Skin epidermis (tissue), 12 donors: Measurements from ENCODE around the gene IDNK.

Source experiments
- H3K27ac ChIP-seq, 21 experiments: fragments of 200-600 bp; sonication (generic) in 11 of 21; one replicate each; pipeline ENCODE4 v1.5.0; 2020; ENCODE audit warnings: mild to moderate bottlenecking in 3 of 21, inconsistent platforms in 2 of 21, moderate library complexity in 2 of 21
- H3K4me3 ChIP-seq, 7 experiments: fragments of 200-600 bp; sonication (generic) in 2 of 7; one replicate each; pipeline ENCODE4 v1.5.0; 2020; ENCODE audit warnings: inconsistent platforms in 2 of 7, mild to moderate bottlenecking in 2 of 7, moderate library complexity in 1 of 7

IDNK gene

GRCh38 chr9:83677596-83677995 lies 54.7 kb downstream of the IDNK start:
- Histone ChIP-seq H3K27ac (no peak overlapping the region), H3K4me3 (no peak overlapping the region)

DNA sequence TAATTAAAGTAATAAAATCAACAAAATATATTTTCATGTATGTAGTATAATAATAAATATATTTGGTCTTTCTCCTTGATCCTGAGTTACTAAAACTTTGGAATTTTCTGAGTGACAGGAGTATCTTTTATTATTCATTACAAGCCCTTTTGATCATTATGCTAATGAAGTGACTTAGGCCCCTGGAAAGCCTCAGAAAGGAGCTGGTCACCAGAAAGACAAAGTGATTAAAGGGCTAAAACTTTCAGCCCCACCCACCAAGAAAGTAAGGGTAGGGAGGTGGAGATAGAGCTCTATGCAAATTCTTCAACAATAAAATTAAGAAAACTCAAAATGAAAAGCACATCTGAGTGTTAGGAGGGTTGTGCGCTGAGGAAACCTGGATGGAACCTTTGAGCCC lies 57.3 kb downstream of the IDNK start:
- Histone ChIP-seq H3K27ac (no peak overlapping the region), H3K4me3 (no peak overlapping the region)

- Histone ChIP-seq H3K27ac (no peak overlapping the region), H3K4me3 (no peak overlapping the region)
Observed at GRCh38 chr9:83681490-83681889, 58.5 kb downstream of the IDNK start.

DNA sequence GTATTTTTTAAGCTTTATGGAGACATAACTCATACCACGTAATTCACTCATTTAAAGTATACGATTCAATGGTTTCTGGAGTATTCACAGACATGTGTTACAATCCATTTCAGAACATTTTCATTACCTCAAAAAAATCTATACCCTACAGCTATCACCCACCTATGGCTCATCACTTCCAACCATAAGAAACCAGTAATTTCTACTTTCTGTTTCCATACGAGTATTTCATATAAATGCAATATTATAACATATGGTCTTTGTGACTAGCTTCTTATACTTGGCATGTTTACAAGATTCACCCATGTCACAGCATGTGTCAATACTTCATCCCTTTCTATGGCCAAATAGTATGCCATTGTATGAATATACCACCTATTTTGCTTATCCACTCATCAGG lies 66.0 kb downstream of the IDNK start:
- Histone ChIP-seq H3K27ac (no peak overlapping the region), H3K4me3 (no peak overlapping the region)

GRCh38 chr9:83691492-83691891 lies 68.5 kb downstream of the IDNK start:
- Histone ChIP-seq H3K4me3 (no peak overlapping the region), H3K27ac (no peak overlapping the region)
